Stimulated activated CD8-positive, alpha-beta memory T cell treated with anti-CD3 and anti-CD28 coated beads, Interleukin-15, amount 100 ng/mL, for 4 hours (primary cell): Measurements from ENCODE around the gene RFX2.

Experiments used
- DNase-seq, 2 donors: peaks; one replicate each; pipeline ENCODE4 v3.0.0-alpha.2; 2020; ENCODE audit warnings: low read depth in 2 of 2

Gene RFX2

GRCh38 chr19:5955636-5955935, 154.7 kb downstream of the RFX2 start:
- DNase-seq: no peak

GRCh38 chr19:5954293-5954692, 156.0 kb downstream of the RFX2 start:
- no peak for DNase-seq

DNA sequence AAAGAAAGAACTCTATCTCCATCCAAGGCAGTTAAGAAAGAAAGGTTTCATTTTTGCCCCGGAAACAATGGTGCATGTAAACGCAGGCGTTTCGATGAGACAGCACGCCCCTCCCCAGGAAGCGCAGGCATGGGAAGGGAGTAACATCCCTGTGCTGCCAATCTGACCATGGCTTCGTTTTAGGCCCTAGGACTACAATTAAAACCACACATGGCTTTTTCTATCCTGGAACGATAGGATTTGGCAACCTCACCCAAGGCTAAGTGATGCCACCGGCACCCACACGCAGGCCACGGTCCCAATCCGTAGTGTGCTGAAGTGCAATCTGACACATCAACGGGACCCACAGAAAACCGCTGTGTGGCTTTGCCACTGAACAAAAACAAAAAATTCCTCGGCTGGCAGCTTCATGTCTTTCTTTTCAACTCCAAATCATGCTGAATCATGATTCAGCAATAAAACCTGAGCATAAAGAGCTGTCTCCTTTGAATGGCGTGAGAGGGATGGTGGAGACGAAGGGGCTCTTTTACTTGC, 156.6 kb downstream of the RFX2 start:
- DNase-seq: no peak

DNA sequence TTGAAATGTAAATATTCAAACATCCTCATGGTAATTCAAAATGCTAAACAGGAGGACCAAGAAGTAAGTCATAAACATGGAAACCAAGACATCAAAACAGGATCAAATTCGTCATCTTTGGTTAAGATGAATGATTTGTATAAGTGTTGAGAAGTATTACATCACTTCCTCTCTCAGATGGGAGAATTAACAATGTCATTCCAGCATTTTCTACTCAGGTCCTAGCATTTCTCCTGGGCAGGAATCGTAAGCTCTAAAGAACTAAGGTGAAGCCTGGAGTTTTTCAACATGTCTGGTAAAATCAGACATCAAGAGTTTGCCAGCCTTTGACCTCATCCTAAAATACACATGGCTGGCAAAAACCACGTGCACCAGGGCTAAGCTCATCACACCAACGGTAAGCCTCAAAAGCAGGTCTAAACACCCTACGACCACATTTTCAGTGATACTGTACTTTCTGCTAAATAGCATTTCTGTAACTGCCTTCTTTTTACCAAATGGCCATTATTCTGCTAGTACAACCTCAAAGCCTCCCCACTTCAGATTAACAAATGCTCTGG, 157.2 kb downstream of the RFX2 start:
- DNase-seq: no peak

GRCh38 chr19:5952193-5953029, 157.9 kb downstream of the RFX2 start:
- no peak for DNase-seq

GRCh38 chr19:5951338-5951861, 158.9 kb downstream of the RFX2 start:
- DNase-seq: no peak

DNA sequence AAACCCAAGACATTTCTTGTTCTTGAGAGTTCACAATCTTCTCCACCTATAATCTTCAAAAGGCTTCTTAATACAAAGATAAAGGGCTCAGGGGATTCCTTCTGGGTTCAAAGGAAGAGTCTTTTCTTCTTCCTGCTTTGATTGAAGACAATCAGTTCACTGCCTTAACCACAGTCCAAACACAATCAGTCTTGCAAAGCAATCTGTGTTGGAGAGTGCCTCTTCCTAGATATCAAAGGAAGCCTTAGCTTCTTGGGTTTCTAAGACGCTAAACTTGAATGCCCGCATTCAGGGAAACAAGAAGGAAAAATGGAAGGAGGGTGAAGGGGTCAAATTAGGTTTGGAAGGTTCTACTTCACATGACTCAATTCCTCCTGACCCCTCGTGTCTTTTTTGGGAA, 159.6 kb downstream of the RFX2 start:
- no peak for DNase-seq

DNA sequence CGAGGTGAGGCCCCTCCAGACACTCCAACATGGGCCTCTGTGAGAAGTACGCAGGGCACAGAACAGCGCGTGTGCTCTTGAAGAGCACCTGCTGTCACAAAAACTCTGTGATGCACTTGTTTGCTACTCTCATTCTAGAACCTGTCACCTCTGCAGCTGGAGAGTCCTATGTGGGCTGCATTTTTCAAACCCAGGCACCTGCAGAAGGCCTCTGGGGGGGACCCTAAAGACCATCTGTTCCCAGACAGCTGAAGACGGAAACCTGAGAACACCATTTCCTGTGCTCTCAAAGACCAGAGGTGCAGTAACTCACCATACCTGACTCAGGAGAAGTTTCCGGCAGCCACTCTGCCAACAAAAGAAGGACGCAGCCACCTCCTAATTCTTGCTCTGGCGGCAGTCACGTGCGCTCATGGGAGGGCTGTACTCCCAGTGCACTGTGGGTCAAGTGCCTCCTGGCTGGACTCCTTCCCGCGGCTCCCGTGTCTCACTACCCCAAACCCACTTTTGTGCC, 160.5 kb downstream of the RFX2 start:
- no peak for DNase-seq

GRCh38 chr19:5948752-5949564, 161.3 kb downstream of the RFX2 start:
- no peak for DNase-seq

DNA sequence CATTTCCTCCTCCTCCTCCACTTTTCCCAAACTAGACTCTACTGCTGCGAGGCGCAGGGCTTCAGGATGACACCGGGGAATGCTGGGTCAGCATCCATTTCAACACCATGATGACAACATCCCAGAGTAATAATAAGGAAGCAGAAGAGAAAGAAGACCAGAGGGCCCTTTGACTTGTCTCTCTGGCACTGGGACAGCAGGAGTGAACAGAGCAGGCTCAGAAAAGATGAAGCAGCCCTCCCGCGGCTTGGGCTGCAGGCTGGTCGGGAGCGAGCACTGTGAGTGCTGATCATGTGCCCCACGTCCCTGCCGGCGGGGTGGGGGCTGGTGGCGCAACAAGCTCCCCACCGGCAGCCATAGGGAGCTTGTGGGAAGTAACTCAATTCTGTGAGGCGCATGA, 162.9 kb downstream of the RFX2 start:
- no peak for DNase-seq

DNA sequence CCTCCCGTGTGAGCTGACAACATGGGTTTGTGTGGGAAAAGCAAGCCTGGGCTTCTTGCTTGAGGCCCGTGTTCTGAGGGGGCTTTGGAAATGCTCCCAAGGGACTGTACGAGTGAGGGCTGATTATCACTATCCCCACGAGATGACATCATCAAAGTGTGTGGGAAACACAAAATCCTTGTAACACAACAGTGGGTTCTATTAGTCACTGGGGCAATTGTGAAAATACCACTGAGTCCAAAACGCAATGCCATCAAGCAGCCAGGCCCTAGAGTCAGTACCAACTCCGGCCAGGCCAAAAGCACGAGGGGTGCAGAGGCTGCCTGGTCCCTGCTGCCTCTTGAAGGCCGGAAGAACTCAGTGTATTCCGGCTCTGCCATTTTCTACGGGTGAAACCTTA, 166.7 kb downstream of the RFX2 start:
- no peak for DNase-seq
